Measurements from ENCODE around the gene TMEM183A.

Gene TMEM183A

GRCh38 chr1:203065986-203066385, 58.8 kb downstream of the TMEM183A start:
- no peak for TF ChIP-seq CTCF (IDR thresholded peaks at IDR 0.05; ENCODE audit: low read depth, low read length)
- no peak for DNase-seq (ENCODE audit: extremely low read depth, low read depth)

- DNase-seq (ENCODE audit: extremely low read depth, low read depth), result no peak
- TF ChIP-seq CTCF (IDR thresholded peaks at IDR 0.05; ENCODE audit: low read depth, low read length), result no peak
Measured at GRCh38 chr1:203066965-203067364, 59.8 kb downstream of the TMEM183A start.

- DNase-seq (ENCODE audit: extremely low read depth, low read depth), result no peak
- TF ChIP-seq CTCF (IDR thresholded peaks at IDR 0.05; ENCODE audit: low read depth, low read length), result no peak
Measured at GRCh38 chr1:203069030-203069747, 62.0 kb downstream of the TMEM183A start.

- TF ChIP-seq CTCF (IDR thresholded peaks at IDR 0.05; ENCODE audit: low read depth, low read length), result no peak
- DNase-seq (ENCODE audit: extremely low read depth, low read depth), result no peak
Measured at GRCh38 chr1:203072002-203072602, 64.9 kb downstream of the TMEM183A start.

- no peak for TF ChIP-seq CTCF (IDR thresholded peaks at IDR 0.05; ENCODE audit: low read depth, low read length)
- no peak for DNase-seq (ENCODE audit: extremely low read depth, low read depth)
Measured at GRCh38 chr1:203072911-203073310, 65.7 kb downstream of the TMEM183A start.

- no peak for TF ChIP-seq CTCF (IDR thresholded peaks at IDR 0.05; ENCODE audit: low read depth, low read length)
- DNase-seq (ENCODE audit: extremely low read depth, low read depth), result no peak
Measured at GRCh38 chr1:203073469-203073868, 66.3 kb downstream of the TMEM183A start.

Data from AG09319 (cell line).